Fibroblast of skin of right quadriceps (primary cell): Measurements from ENCODE around the gene ABCA6.

Experiments
- DNase-seq: peaks from one replicate; pipeline ENCODE4 v3.0.0-alpha.2; 2013

ABCA6 gene

GRCh38 chr17:69046121-69046807 lies 95.4 kb downstream of the ABCA6 start:
- no peak for DNase-seq

DNA sequence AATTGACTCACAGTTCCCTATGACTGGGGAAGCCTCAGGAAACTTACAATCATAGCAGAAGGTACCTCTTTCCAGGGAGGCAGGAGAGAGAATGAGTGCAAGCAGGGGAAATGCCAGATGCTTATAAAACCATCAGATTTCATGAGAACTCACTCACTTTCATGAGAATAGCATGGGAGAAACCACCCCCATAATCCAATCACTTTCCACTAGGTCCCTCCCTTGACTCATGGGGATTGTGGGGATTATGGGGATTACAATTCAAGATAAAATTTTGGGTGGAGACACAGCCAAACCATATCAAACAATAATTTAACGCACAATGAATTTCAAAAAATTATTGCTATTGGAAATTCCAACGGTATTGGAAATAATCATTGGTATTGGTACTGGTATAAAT lies 96.0 kb downstream of the ABCA6 start:
- DNase-seq: no peak

- no peak for DNase-seq
These were observed 97.3 kb downstream of the ABCA6 start for GRCh38 chr17:69044371-69044770.

DNA sequence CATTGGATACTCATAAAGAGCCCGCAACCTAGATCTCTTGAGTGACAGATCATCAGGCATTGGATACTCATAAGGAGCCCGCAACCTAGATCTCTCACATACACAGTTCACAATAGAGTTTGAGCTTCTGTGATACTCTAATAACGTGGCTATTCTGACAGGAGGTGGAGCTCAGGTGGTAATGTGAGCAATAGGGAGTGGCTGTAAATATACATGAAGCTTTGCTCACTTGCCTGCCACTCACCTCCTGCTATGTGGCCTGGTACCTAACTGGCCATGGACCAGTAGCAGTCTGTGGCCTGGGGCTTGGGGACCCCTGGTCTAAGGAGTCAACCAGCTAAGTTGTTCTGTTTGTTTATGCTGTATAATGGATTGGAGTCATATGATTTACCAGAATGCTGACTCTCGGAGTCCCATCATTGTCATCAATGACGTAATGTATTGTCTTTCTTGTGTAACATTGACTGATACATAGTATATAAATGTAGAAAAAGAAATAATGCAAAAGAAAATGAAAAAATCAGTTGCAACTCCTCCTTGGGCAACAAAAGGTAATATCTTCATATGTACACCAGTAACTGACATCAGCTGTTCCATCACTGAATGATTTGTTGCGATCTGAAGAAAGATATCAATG lies 98.5 kb downstream of the ABCA6 start:
- DNase-seq: no peak

DNA sequence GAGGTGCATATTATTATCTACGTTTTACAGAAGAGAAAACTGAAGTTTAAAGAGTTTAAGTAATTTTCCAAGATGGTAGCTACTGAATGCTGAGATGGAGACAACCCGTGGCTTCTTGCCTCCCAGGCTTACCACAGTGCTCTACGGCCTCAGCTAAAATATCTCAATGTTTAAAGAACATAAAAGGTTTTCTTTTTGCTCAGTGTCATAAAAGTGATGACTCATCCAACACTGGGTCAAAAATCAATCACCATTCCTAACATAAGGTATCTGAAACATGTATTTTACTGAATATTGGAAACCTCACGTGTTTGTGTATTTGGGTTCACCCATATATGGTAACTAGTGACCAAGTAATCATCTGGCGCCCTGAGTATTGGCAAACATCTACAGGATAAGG lies 99.4 kb downstream of the ABCA6 start:
- DNase-seq: no peak

GRCh38 chr17:69031839-69032238 lies 109.9 kb downstream of the ABCA6 start:
- DNase-seq: no peak

DNA sequence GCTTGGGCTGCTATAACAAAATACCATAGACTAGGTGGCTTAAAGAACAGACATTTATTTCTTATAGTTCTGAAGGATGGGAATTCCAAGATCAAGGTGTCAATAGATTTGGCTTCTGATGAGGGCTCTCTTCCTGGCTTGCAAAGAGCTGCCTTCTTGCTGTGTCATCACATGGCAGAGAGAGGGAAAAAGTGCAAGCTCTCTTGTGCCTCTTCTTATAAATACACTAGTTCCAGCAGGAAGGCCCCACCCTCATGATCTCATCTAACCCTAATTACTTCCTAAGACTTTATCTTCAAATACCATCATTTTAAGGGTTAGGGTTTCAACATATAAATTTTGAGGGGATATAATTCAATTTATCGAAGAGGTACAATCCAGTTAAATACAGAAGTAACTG lies 111.5 kb downstream of the ABCA6 start:
- DNase-seq: no peak
